HK-2 (cell line): ENCODE data around the gene TAL1.

ENCODE experiments used
- DNase-seq: peaks from one replicate; pipeline ENCODE4 v3.0.0-alpha.2; 2018; ENCODE audit not compliant: unreplicated experiment

TAL1 gene

GRCh38 chr1:47175227-47175934 is 56.6 kb downstream of the TAL1 start:
- DNase-seq = peak; percentile 57

GRCh38 chr1:47174656-47175020 is 57.4 kb downstream of the TAL1 start:
- no peak for DNase-seq

- DNase-seq = no peak
These were observed 59.2 kb downstream of the TAL1 start for GRCh38 chr1:47172782-47173181.
